SH-SY5Y (cell line): Measurements from ENCODE around the gene PPARGC1A.

Experiments
- GATA2 ChIP-seq: IDR thresholded peaks from 2 replicates; pipeline ENCODE4 v1.6.1; 2011; ENCODE audit warnings: mild to moderate bottlenecking, low read depth, low read length
- GATA3 ChIP-seq: IDR thresholded peaks from 2 replicates; pipeline ENCODE4 v1.6.1; 2011; ENCODE audit warnings: low read depth, mild to moderate bottlenecking, low read length, moderate library complexity

- TF ChIP-seq GATA2 (no peak), GATA3 (no peak)
Measured at GRCh38 chr4:23937173-23937572, 47.3 kb upstream of the PPARGC1A start.
